A549 (cell line): ENCODE data around the gene BID.

ENCODE experiments used
- CTCF ChIP-seq: fragments of >200 bp; sonication (Bioruptor Twin); formaldehyde crosslinking; IDR thresholded peaks from 3 replicates; pipeline ENCODE4 v1.5.1; 2016
- FOSB ChIP-seq: fragments of 250-450 bp; sonication (Bioruptor Pico); IDR thresholded peaks from 2 replicates; pipeline ENCODE4 v1.5.0; 2020; ENCODE audit warnings: mild to moderate bottlenecking, moderate library complexity
- KDM1A ChIP-seq: fragments of 200-600 bp; sonication (generic); IDR thresholded peaks from 2 replicates; pipeline ENCODE4 v1.6.1; 2016; ENCODE audit warnings: low read depth, mild to moderate bottlenecking
- RAD21 ChIP-seq, 2 experiments: fragments of >200 bp in 1 of 2; sonication (Bioruptor Twin) in 1 of 2; formaldehyde crosslinking in 1 of 2; IDR thresholded peaks in 1 of 2; conservative IDR thresholded peaks in 1 of 2; 2 replicates in 1 of 2; 3 replicates in 1 of 2; pipeline ENCODE4 v1.6.1; 2012 to 2018; ENCODE audit warnings: inconsistent platforms in 1 of 2
- TP53 ChIP-seq: fragments of 250-450 bp; sonication (Bioruptor Pico); IDR thresholded peaks from 2 replicates; pipeline ENCODE4 v1.5.0; 2021; ENCODE audit warnings: mild to moderate bottlenecking, moderate library complexity
- USF2 ChIP-seq: fragments of 450-650 bp; IDR thresholded peaks from 2 replicates; pipeline ENCODE4 v1.6.1; 2014; ENCODE audit warnings: antibody characterized with exemption

- TF ChIP-seq FOSB (CRISPR knock-in tag) = no peak
- no peak for TF ChIP-seq RAD21 (conservative IDR thresholded peaks at IDR 0.05 in 1 of 2, IDR thresholded peaks at IDR 0.05 in 1 of 2)
- no peak for TF ChIP-seq USF2
- no peak for TF ChIP-seq KDM1A
- TF ChIP-seq CTCF = no peak
- no peak for TF ChIP-seq TP53 (CRISPR knock-in tag)
Observed at GRCh38 chr22:17707526-17707925, 66.7 kb downstream of the BID start.
